SK-N-SH treated with all-trans-retinoic acid at 6 μM for 48 hours (cell line): Measurements from ENCODE around the gene SEPTIN7.

Source experiments
- ATAC-seq: fragments of 200-7000 bp; cut with Tn5 transposase; 3 replicates; pipeline ENCODE4 v1.9.1; 2020; ENCODE audit warnings: mild to moderate bottlenecking, moderate library complexity
- ARNTL ChIP-seq: fragments of 450-650 bp; formaldehyde crosslinking; IDR thresholded peaks from 2 replicates; pipeline ENCODE4 v1.5.0; 2020; ENCODE audit warnings: low read depth, mild to moderate bottlenecking, moderate library complexity, borderline replicate concordance
- BACH2 ChIP-seq: fragments of 250-450 bp; sonication (Bioruptor Pico); IDR thresholded peaks from 2 replicates; pipeline ENCODE4 v1.9.0; 2021; ENCODE audit warnings: mild to moderate bottlenecking, borderline replicate concordance
- CSRNP3 ChIP-seq: fragments of 250-450 bp; sonication (Bioruptor Pico); IDR thresholded peaks from 2 replicates; pipeline ENCODE4 v1.5.1; 2021; ENCODE audit warnings: mild to moderate bottlenecking, moderate library complexity
- ESRRG ChIP-seq: fragments of 250-450 bp; sonication (Bioruptor Pico); IDR thresholded peaks from 2 replicates; pipeline ENCODE4 v1.6.1; 2021; ENCODE audit warnings: mild to moderate bottlenecking
- GLIS3 ChIP-seq: fragments of 250-450 bp; sonication (Bioruptor Pico); IDR thresholded peaks from 2 replicates; pipeline ENCODE4 v1.5.0; 2020; ENCODE audit warnings: mild to moderate bottlenecking, moderate library complexity
- ISL1 ChIP-seq: fragments of 250-450 bp; sonication (Bioruptor Pico); IDR thresholded peaks from 2 replicates; pipeline ENCODE4 v2.1.2; 2022; ENCODE audit warnings: mild to moderate bottlenecking, moderate library complexity
- PPARA ChIP-seq: fragments of 250-450 bp; sonication (Bioruptor Pico); IDR thresholded peaks from 2 replicates; pipeline ENCODE4 v1.5.0; 2020; ENCODE audit warnings: mild to moderate bottlenecking, borderline replicate concordance
- RARB ChIP-seq: fragments of 250-450 bp; sonication (Bioruptor Pico); IDR thresholded peaks from 2 replicates; pipeline ENCODE4 v1.8.0; 2021; ENCODE audit warnings: mild to moderate bottlenecking, moderate library complexity
- TOX ChIP-seq: fragments of 250-450 bp; sonication (Bioruptor Pico); IDR thresholded peaks from 2 replicates; pipeline ENCODE4 v1.8.0; 2021; ENCODE audit warnings: mild to moderate bottlenecking, moderate library complexity, borderline replicate concordance
- TSHZ2 ChIP-seq: fragments of 250-450 bp; sonication (Bioruptor Pico); IDR thresholded peaks from 2 replicates; pipeline ENCODE4 v1.5.0; 2020; ENCODE audit warnings: mild to moderate bottlenecking, moderate library complexity
- ZC3H10 ChIP-seq: fragments of 250-450 bp; sonication (Bioruptor Pico); IDR thresholded peaks from 2 replicates; pipeline ENCODE4 v1.5.1; 2021; ENCODE audit warnings: mild to moderate bottlenecking, moderate library complexity
- ZFP3 ChIP-seq: fragments of 250-450 bp; sonication (Bioruptor Pico); IDR thresholded peaks from 2 replicates; pipeline ENCODE4 v1.5.0; 2020; ENCODE audit warnings: mild to moderate bottlenecking, moderate library complexity
- ZFP30 ChIP-seq: fragments of 450-650 bp; formaldehyde crosslinking; IDR thresholded peaks from 2 replicates; pipeline ENCODE4 v1.5.0; 2022; ENCODE audit warnings: mild to moderate bottlenecking, moderate library complexity
- ZNF565 ChIP-seq: fragments of 450-650 bp; formaldehyde crosslinking; conservative IDR thresholded peaks from 2 replicates; pipeline ENCODE4 v1.5.0; 2020; ENCODE audit warnings: low read depth, mild to moderate bottlenecking, moderate library complexity
- ZNF70 ChIP-seq: fragments of 450-650 bp; formaldehyde crosslinking; IDR thresholded peaks from 2 replicates; pipeline ENCODE4 v1.5.0; 2020; ENCODE audit warnings: mild to moderate bottlenecking, moderate library complexity
- ZNF8 ChIP-seq: fragments of 450-650 bp; formaldehyde crosslinking; IDR thresholded peaks from 2 replicates; pipeline ENCODE4 v1.5.0; 2020; ENCODE audit warnings: mild to moderate bottlenecking, moderate library complexity
- TF ChIP-seq, protein P1 (sequence below): fragments of 250-450 bp; sonication (Bioruptor Pico); IDR thresholded peaks from 2 replicates; pipeline ENCODE4 v1.8.0; 2020; ENCODE audit warnings: mild to moderate bottlenecking, moderate library complexity, borderline replicate concordance
- TF ChIP-seq, protein P2 (sequence below): fragments of 250-450 bp; sonication (Bioruptor Pico); IDR thresholded peaks from 2 replicates; pipeline ENCODE4 v1.5.1; 2020; ENCODE audit warnings: low read depth, mild to moderate bottlenecking, moderate library complexity

Gene SEPTIN7

DNA sequence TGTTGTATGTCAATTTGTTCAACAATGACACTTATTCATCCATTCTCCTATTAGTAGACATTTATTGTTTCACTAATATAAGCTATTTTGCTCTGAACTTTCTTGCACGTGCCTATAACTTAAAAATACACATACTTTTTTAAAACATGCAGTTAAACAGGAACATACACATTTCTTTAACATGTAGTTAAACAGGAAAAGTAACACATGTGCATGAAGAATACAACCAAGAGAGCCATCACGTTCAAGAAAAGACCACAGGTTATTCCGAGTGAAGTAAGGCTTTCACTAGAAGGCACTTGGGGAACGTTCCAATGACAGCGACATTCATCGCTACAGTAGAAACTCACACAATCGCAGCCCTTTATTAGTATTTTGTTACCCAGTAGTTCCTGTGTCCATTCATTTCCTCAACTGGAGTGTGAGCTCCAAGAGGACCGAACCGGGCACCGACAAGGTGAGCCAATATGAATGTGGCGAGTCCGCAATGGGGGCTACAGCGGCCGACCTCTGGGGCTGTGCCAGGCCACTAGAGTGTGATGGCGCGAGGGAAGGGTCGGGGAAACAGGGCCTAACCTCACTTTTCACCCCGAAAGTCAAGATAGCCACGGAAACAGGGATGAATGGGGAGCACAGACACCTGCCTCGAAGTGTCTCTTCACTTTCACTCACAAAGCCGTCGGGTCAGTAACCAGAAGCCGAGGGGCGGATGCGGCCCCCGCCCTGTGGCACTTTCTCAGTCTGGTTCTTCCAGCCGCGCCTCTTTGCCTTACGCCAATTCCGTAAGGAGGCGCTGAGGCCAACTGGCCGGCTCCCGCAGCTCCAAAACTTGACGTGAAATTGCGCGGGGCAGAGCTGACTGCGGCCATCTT, 775 bp upstream of the SEPTIN7 start:
- TF ChIP-seq ZNF565 (0 out of 2 replicates have a peak, but pooled peaks have one; percentile 48), RARB (CRISPR knock-in tag) (no peak), GLIS3 (CRISPR knock-in tag) (peak; percentile 60; the same call in 1 of the 2 replicates), ZC3H10 (CRISPR knock-in tag) (no peak), ZNF8 (0 out of 2 replicates have a peak, but pooled peaks have one; percentile 11)
- TF ChIP-seq, protein P1, sequence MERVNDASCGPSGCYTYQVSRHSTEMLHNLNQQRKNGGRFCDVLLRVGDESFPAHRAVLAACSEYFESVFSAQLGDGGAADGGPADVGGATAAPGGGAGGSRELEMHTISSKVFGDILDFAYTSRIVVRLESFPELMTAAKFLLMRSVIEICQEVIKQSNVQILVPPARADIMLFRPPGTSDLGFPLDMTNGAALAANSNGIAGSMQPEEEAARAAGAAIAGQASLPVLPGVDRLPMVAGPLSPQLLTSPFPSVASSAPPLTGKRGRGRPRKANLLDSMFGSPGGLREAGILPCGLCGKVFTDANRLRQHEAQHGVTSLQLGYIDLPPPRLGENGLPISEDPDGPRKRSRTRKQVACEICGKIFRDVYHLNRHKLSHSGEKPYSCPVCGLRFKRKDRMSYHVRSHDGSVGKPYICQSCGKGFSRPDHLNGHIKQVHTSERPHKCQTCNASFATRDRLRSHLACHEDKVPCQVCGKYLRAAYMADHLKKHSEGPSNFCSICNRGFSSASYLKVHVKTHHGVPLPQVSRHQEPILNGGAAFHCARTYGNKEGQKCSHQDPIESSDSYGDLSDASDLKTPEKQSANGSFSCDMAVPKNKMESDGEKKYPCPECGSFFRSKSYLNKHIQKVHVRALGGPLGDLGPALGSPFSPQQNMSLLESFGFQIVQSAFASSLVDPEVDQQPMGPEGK (CRISPR knock-in tag): peak; percentile 34; the same call in 1 of the 2 replicates
- ATAC-seq: peak; percentile 72

- peak; percentile 62 for ATAC-seq
- TF ChIP-seq ZC3H10 (CRISPR knock-in tag) (no peak), ZNF8 (no peak), ZFP3 (0 out of 2 replicates have a peak, but pooled peaks have one; percentile 14)
Observed at GRCh38 chr7:35801392-35802101, 690 bp downstream of the SEPTIN7 start.

GRCh38 chr7:35802102-35802466, 1.2 kb downstream of the SEPTIN7 start:
- no peak for ATAC-seq
- TF ChIP-seq ZFP30: no peak
- TF ChIP-seq ZFP3: no peak
- no peak for TF ChIP-seq ISL1 (CRISPR knock-in tag)
- TF ChIP-seq, protein P1 (CRISPR knock-in tag): no peak
- no peak for TF ChIP-seq RARB (CRISPR knock-in tag)

DNA sequence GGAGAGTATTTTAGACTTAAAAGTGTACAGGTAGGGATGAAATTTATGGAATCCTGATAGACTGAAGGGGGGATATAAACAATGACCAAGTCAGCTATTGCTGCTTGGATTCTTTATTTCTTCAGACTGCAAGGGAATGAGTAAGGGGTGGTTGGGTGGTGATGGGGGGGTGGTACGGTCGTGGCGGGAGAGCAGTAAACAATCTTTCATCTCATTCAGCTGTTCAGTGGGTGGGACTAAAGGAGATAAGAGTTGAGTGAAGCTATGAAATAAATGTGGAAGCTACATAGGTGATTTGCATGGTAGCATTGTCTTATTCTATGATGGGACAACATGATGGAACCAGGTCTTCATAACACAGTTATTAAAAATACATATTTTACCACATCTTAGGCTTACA, 1.8 kb downstream of the SEPTIN7 start:
- ATAC-seq: no peak

DNA sequence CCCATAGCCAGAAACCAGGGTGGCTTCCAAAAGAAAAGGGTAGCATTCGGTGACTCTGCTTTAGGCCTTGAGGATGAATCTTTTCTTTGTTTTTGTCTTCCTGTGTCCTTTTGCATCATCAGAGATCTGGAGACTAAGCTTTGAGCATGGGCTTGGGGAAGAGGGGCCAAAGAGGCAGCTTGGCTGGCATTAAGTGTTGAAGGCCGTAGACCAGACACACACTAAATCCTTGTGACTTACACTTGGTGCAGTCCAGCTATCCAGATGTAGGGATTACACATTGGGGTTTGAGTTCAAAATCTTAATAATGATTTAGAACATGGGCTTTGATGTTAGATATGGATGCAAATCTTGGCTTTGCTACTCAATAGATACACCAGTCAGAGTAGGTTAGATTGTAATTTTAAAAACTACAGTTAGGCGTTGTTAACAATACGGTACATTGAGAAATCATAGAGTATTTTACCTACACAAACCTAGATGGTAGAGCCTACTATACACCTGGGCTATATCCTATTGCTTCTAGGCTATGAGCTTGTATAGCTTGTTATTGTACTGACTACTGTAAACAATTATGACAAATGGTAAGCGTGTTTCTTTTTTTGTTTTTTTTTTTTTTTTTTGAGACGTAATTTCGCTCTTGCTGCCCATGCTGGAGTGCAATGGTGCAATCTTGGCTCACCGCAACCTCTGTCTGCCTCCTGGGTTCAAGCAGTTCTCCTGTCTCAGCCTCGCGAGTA, 3.5 kb downstream of the SEPTIN7 start:
- TF ChIP-seq GLIS3 (CRISPR knock-in tag) (no peak), TOX (CRISPR knock-in tag) (no peak), TSHZ2 (CRISPR knock-in tag) (no peak), ZFP30 (no peak), ZNF70 (CRISPR knock-in tag) (no peak), ZNF8 (no peak), ESRRG (CRISPR knock-in tag) (no peak), BACH2 (CRISPR knock-in tag) (no peak), PPARA (CRISPR knock-in tag) (no peak), CSRNP3 (CRISPR knock-in tag) (no peak), ARNTL (CRISPR knock-in tag) (no peak)
- TF ChIP-seq, protein P2, sequence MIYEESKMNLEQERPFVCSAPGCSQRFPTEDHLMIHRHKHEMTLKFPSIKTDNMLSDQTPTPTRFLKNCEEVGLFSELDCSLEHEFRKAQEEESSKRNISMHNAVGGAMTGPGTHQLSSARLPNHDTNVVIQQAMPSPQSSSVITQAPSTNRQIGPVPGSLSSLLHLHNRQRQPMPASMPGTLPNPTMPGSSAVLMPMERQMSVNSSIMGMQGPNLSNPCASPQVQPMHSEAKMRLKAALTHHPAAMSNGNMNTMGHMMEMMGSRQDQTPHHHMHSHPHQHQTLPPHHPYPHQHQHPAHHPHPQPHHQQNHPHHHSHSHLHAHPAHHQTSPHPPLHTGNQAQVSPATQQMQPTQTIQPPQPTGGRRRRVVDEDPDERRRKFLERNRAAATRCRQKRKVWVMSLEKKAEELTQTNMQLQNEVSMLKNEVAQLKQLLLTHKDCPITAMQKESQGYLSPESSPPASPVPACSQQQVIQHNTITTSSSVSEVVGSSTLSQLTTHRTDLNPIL (CRISPR knock-in tag): no peak
- no peak for ATAC-seq

More for the DNA sequence above, 1.8 kb downstream of the SEPTIN7 start:
- TF ChIP-seq ZNF565 (no peak), ZC3H10 (CRISPR knock-in tag) (no peak)
